ENCODE data around the gene JAK3. TPM values are rescaled to one million over a fixed set of nuclear protein-coding genes. Genes with fewer than 3 reads are reported as not detected.

JAK3 gene
- total and polyA plus RNA-seq, 2 donors (not counting 3 experiments of a cell fraction or from before 2014, with no cell fraction given) = 3.1 to 3.8 TPM

DNA sequence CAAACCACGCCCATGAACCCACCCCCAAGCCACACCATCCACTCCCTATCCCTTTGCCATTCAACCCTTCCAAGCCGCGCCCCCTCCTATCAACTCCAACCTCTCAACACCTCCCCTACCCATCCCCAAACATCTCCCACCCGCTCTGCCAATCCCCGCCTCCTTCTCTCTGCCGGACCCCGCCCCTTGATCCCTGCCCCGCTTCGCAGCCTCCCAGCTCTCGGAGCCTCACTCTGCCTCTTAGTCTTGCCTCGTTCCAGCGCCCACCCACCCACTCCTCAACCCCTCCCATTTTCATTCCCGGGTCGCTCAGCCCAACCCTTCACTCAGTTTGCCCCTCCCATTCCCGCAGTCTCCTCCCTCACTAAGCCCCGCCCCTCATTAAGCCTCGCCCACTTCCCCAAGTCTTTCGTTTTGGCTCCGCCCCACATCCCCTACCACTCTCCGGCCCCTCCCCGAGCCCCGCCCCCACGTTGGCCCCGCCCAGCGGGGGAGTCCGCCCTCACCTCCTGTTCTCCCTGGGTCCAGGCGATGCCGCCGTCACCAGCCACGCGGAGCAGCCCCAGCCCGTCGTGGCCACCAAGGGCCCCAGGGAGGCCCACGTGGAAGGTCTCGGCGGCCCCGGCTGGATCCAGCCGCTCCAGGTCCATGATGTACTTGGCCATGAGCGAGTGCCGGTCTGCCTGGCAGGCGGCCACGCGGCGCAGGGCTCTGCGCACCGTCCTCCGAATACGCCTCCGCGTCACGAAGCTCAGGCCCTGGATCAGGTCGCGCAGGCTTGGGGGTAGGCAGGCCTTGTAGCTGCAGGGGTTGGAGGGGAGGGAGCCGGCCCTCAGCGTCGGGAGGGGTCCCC, 5.7 kb downstream of the JAK3 start:
- H3K9me3 ChIP-seq (replicated peaks; ENCODE audit: control insufficient read depth, insufficient read depth, low read length) = no peaks in the 10 kb centered on the region
- no peak overlapping the region for H3K9ac ChIP-seq (replicated peaks; ENCODE audit: extremely low read depth, insufficient read depth, low read length)
- peaks cover 9% of the 10 kb centered on the region for H3K4me1 ChIP-seq (ENCODE audit: control insufficient read depth, extremely low read depth, insufficient read depth, low read length)
- no peaks in the 10 kb centered on the region for H3K27me3 ChIP-seq (ENCODE audit: control insufficient read depth in 2 of 2, insufficient read depth in 2 of 2, low read length in 2 of 2)
- TF ChIP-seq POLR2AphosphoS5 (IDR thresholded peaks at IDR 0.05; ENCODE audit: insufficient read depth, low read depth, low read length) (no peak), POLR2A (IDR thresholded peaks at IDR 0.05; ENCODE audit: low read depth, low read length) (no peak), JUN (IDR thresholded peaks at IDR 0.05; ENCODE audit: borderline replicate concordance, insufficient read depth, insufficient read length, low read depth) (no peak), GATA2 (IDR thresholded peaks at IDR 0.05; ENCODE audit: insufficient read depth, insufficient read length, low read depth, low read length) (no peak), FOS (IDR thresholded peaks at IDR 0.05; ENCODE audit: borderline replicate concordance, insufficient read depth, low read length) (no peak), EZH2 (IDR thresholded peaks at IDR 0.05; ENCODE audit: borderline replicate concordance, low read depth, low read length, severe bottlenecking) (no peak), MYC (IDR thresholded peaks at IDR 0.05; ENCODE audit: low read depth, low read length) (no peak)
- TF ChIP-seq, protein P1, sequence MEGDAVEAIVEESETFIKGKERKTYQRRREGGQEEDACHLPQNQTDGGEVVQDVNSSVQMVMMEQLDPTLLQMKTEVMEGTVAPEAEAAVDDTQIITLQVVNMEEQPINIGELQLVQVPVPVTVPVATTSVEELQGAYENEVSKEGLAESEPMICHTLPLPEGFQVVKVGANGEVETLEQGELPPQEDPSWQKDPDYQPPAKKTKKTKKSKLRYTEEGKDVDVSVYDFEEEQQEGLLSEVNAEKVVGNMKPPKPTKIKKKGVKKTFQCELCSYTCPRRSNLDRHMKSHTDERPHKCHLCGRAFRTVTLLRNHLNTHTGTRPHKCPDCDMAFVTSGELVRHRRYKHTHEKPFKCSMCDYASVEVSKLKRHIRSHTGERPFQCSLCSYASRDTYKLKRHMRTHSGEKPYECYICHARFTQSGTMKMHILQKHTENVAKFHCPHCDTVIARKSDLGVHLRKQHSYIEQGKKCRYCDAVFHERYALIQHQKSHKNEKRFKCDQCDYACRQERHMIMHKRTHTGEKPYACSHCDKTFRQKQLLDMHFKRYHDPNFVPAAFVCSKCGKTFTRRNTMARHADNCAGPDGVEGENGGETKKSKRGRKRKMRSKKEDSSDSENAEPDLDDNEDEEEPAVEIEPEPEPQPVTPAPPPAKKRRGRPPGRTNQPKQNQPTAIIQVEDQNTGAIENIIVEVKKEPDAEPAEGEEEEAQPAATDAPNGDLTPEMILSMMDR (IDR thresholded peaks at IDR 0.05; ENCODE audit: extremely low read depth in 1 of 2, insufficient read depth in 1 of 2, low read depth in 1 of 2, low read length in 2 of 2) = no peak
- TF ChIP-seq, protein P2, sequence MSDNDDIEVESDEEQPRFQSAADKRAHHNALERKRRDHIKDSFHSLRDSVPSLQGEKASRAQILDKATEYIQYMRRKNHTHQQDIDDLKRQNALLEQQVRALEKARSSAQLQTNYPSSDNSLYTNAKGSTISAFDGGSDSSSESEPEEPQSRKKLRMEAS (IDR thresholded peaks at IDR 0.05; ENCODE audit: insufficient read depth, insufficient read length) = no peak
- CTCF ChIA-PET = no interaction called here
- DNase-seq (ENCODE audit: low read depth, low spot score) = peak; percentile 72
- FAIRE-seq = peak; percentile 8
- no TSS peak for BruUV-seq (replicated peaks)
- no peaks in the 10 kb centered on the region for H3K9me1 ChIP-seq (replicated peaks; ENCODE audit: control insufficient read depth, extremely low read depth, insufficient read depth, low read length)
- H3K4me3 ChIP-seq (replicated peaks in 1 of 3; ENCODE audit: insufficient read depth in 1 of 3, low read depth in 1 of 3, low read length in 3 of 3) = no peak overlapping the region
- H3K36me3 ChIP-seq (ENCODE audit: control insufficient read depth in 2 of 2, extremely low read depth in 1 of 2, insufficient read depth in 2 of 2, low read length in 2 of 2) = no peaks in the 10 kb centered on the region
- no peaks in the 10 kb centered on the region for H4K20me1 ChIP-seq (replicated peaks; ENCODE audit: control insufficient read depth, extremely low read depth, insufficient read depth, low read length)
- H2AFZ ChIP-seq (ENCODE audit: low read depth, low read length) = peak overlapping the region; percentile 63
- dilution Hi-C loops (cut with MboI; ENCODE audit: extremely low pct_ligation_motif_present, low sequenced_read_pairs) = no loop called here
- peak overlapping the region; percentile 4 for H3K4me2 ChIP-seq (ENCODE audit: insufficient read depth, low read length)
- intact Hi-C loops (cut with micrococcal nuclease) = no loop called here
- POLR2A ChIA-PET = interaction anchor here (0.8 kb wide), 1 partner anchor 18 kb away, joined by 5 read pairs; the partner anchor contains the start of gene RPL18A
- H3K79me2 ChIP-seq (ENCODE audit: control insufficient read depth, insufficient read depth, low read length) = no peaks in the 10 kb centered on the region
- no peak overlapping the region for H3K27ac ChIP-seq (ENCODE audit: insufficient read depth, low read depth, low read length)

Data from endothelial cell of umbilical vein (primary cell).